Islet precursor cell (in vitro differentiated cells): ENCODE measurements around the gene LSP1.

Experiments
- DNase-seq: peaks from one replicate; pipeline ENCODE4 v3.0.0-alpha.2; 2018

LSP1 gene

GRCh38 chr11:1851468-1852180 is 1.3 kb upstream of the LSP1 start:
- DNase-seq: no peak

GRCh38 chr11:1852271-1852876 is 510 bp upstream of the LSP1 start:
- DNase-seq: no peak

GRCh38 chr11:1853376-1854131 is 670 bp downstream of the LSP1 start:
- no peak for DNase-seq

GRCh38 chr11:1854132-1854948 is 1.5 kb downstream of the LSP1 start:
- DNase-seq: no peak

- no peak for DNase-seq
Observed at GRCh38 chr11:1854949-1855885, 2.3 kb downstream of the LSP1 start.

- no peak for DNase-seq
Observed at GRCh38 chr11:1855886-1856265, 3.0 kb downstream of the LSP1 start.

- DNase-seq: no peak
Observed at GRCh38 chr11:1856306-1857005, 3.6 kb downstream of the LSP1 start.

GRCh38 chr11:1857064-1857463 is 4.2 kb downstream of the LSP1 start:
- DNase-seq: no peak

- DNase-seq: no peak
Observed at GRCh38 chr11:1858154-1858553, 5.3 kb downstream of the LSP1 start.

GRCh38 chr11:1858576-1858975 is 5.7 kb downstream of the LSP1 start:
- no peak for DNase-seq

GRCh38 chr11:1859004-1859403 is 6.1 kb downstream of the LSP1 start:
- no peak for DNase-seq

GRCh38 chr11:1860108-1860507 is 7.2 kb downstream of the LSP1 start:
- DNase-seq: no peak

GRCh38 chr11:1861435-1862411 is 8.8 kb downstream of the LSP1 start:
- DNase-seq: no peak

- DNase-seq: no peak
Observed at GRCh38 chr11:1862588-1863351, 9.9 kb downstream of the LSP1 start.

- DNase-seq: peak; percentile 91
Observed at GRCh38 chr11:1863352-1864216, 10.7 kb downstream of the LSP1 start.

GRCh38 chr11:1864231-1864630 is 11.3 kb downstream of the LSP1 start:
- DNase-seq: no peak

GRCh38 chr11:1864831-1865665 is 12.2 kb downstream of the LSP1 start:
- DNase-seq: no peak
